NB4 (cell line): ENCODE measurements around the gene PDE4D.

Source experiments
- CTCF ChIP-seq: IDR thresholded peaks from one replicate; pipeline ENCODE4 v1.5.1; 2012; ENCODE audit warnings: low read depth, low read length
- POLR2A ChIP-seq: IDR thresholded peaks from 2 replicates; pipeline ENCODE4 v1.6.1; 2011; ENCODE audit warnings: mild to moderate bottlenecking; ENCODE audit not compliant: insufficient read length; ENCODE audit errors: extremely low read depth

- TF ChIP-seq POLR2A (no peak), CTCF (no peak)
Measured at GRCh38 chr5:58967597-58968281, 925.8 kb downstream of the PDE4D start.
